ENCODE measurements around the gene MAP1B.

Gene MAP1B

DNA sequence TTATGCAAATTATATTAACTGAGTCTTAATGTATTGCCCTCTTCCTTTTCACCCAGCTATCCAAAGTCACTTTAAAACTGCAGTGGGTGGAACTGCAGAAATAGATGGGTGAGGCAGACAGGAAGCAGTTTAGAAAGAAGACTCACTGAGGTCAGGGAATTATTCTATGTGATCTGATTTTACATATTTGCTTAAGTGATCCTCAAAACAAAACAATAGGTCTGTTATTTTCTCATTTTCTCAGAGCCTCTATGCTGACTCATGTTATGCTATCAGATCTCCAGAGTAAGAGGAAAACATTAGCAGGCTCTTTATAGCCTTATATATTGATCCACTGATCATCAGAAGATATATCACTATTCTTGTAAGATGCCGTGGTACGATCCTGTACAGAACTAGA is 149.3 kb downstream of the MAP1B start:
- no peak for DNase-seq

All from midbrain (tissue), 1 donor.